ENCODE results near the gene SUZ12.

DNA sequence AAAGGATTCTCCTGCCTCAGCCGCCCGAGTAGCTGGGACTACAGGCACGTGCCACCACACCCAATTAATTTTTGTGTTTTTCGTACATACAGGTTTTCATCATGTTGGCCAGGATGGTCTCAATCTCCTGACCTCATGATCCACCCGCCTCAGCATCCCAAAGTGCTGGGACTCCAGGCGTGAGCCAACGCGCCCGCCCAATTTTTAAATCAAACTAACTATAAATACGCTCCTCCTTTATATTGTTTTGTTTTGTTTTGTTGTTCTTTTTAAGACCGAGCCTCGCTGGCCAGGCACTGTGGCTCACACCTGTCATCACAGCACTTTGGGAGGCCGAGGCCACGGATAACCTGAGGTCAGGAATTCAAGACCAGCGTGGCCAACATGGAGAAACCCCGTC is 33.4 kb upstream of the SUZ12 start:
- TF ChIP-seq, protein P1, sequence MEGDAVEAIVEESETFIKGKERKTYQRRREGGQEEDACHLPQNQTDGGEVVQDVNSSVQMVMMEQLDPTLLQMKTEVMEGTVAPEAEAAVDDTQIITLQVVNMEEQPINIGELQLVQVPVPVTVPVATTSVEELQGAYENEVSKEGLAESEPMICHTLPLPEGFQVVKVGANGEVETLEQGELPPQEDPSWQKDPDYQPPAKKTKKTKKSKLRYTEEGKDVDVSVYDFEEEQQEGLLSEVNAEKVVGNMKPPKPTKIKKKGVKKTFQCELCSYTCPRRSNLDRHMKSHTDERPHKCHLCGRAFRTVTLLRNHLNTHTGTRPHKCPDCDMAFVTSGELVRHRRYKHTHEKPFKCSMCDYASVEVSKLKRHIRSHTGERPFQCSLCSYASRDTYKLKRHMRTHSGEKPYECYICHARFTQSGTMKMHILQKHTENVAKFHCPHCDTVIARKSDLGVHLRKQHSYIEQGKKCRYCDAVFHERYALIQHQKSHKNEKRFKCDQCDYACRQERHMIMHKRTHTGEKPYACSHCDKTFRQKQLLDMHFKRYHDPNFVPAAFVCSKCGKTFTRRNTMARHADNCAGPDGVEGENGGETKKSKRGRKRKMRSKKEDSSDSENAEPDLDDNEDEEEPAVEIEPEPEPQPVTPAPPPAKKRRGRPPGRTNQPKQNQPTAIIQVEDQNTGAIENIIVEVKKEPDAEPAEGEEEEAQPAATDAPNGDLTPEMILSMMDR (IDR thresholded peaks at IDR 0.05) = no peak
- TF ChIP-seq POLR2A (IDR thresholded peaks at IDR 0.05) = no peak
